Measurements from ENCODE around the gene FLVCR2. TPM values are rescaled to one million over a fixed set of nuclear protein-coding genes. Genes with fewer than 3 reads are reported as not detected.

Gene FLVCR2
- total RNA-seq, 2 experiments from 2014 or later, result 0.71 to 2.3 TPM

DNA sequence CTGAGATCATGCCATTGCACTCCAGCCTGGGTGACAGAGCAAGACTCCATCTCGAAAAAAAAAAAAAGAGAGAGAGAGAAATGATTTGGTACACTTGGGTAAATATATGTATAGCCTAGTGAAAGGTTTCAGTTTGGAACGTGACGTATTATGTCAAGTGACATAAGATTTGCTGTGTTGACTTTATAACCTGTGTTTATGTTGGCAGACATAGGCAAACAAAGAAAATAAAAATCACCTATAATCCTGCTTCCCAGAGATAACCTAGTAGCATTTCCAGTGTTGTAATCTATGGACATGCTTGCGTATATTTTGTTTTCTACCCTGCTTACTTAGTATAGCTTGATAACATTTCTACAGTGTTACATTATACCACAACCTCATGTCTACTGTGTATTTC, 65.6 kb downstream of the FLVCR2 start:
- TF ChIP-seq, protein P1, sequence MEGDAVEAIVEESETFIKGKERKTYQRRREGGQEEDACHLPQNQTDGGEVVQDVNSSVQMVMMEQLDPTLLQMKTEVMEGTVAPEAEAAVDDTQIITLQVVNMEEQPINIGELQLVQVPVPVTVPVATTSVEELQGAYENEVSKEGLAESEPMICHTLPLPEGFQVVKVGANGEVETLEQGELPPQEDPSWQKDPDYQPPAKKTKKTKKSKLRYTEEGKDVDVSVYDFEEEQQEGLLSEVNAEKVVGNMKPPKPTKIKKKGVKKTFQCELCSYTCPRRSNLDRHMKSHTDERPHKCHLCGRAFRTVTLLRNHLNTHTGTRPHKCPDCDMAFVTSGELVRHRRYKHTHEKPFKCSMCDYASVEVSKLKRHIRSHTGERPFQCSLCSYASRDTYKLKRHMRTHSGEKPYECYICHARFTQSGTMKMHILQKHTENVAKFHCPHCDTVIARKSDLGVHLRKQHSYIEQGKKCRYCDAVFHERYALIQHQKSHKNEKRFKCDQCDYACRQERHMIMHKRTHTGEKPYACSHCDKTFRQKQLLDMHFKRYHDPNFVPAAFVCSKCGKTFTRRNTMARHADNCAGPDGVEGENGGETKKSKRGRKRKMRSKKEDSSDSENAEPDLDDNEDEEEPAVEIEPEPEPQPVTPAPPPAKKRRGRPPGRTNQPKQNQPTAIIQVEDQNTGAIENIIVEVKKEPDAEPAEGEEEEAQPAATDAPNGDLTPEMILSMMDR (IDR thresholded peaks at IDR 0.05), result no peak
- no peak for ATAC-seq (ENCODE audit: poor library complexity)
- no peak overlapping the region for H3K4me3 Mint-ChIP-seq
- H3K4me3 ChIP-seq (ENCODE audit: low read length), result no peak overlapping the region
- no peaks in the 10 kb centered on the region for H3K27me3 ChIP-seq (ENCODE audit: control insufficient read depth in 1 of 2, insufficient read depth in 2 of 2, low read length in 2 of 2)
- H3K27ac ChIP-seq (ENCODE audit: low read depth in 1 of 2, low read length in 2 of 2), result no peak overlapping the region
- intact Hi-C loops (cut with DNase I, micrococcal nuclease), result no loop called here
- no peaks in the 10 kb centered on the region for H3K4me1 Mint-ChIP-seq (ENCODE audit: low read depth)
- peaks cover 16% of the 10 kb centered on the region for H3K36me3 ChIP-seq (ENCODE audit: insufficient read depth, low read length)
- H3K9me3 Mint-ChIP-seq, result no peaks in the 10 kb centered on the region
- CTCF ChIA-PET, result interaction anchor here (0.7 kb wide), 1 partner anchor 463 kb away, joined by 3 read pairs; no protein-coding TSS in a partner anchor
- no peaks in the 10 kb centered on the region for H3K27me3 Mint-ChIP-seq
- no peak for DNase-seq
- H3K27ac Mint-ChIP-seq, result no peak overlapping the region
- POLR2A ChIA-PET, result no interaction called here
- no peaks in the 10 kb centered on the region for H3K4me1 ChIP-seq (ENCODE audit: insufficient read depth, low read length)
- H3K36me3 Mint-ChIP-seq (ENCODE audit: low read depth), result peaks cover 42% of the 10 kb centered on the region
- H3K9me3 ChIP-seq (ENCODE audit: control insufficient read depth in 1 of 2, insufficient read depth in 1 of 2, low read length in 2 of 2), result no peaks in the 10 kb centered on the region

DNA sequence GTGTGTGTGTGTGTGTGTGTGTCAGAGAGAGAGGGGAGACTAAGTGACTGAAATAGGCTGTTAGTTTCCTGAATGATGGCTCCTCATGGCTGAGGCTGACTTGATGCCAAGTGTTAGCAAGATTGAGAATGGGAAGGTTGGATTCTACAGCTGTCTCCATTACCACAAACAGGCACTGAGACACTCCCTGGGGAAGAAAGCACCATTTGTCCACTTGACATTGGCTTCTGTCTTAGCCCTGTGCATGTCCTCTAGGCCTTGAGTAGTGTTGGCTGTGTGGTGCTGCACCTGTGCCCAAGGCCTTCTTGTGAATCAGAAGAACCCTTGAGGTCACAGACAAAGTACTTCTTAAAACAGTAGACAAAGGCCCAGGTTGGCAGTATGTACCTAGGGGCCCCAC, 66.6 kb downstream of the FLVCR2 start:
- CTCF ChIA-PET, result no interaction called here
- H3K4me1 Mint-ChIP-seq (ENCODE audit: low read depth), result no peaks in the 10 kb centered on the region
- no peak for DNase-seq
- no peaks in the 10 kb centered on the region for H3K9me3 ChIP-seq (ENCODE audit: control insufficient read depth in 1 of 2, insufficient read depth in 1 of 2, low read length in 2 of 2)
- TF ChIP-seq, protein P1 (IDR thresholded peaks at IDR 0.05), result no peak
- H3K36me3 Mint-ChIP-seq (ENCODE audit: low read depth), result peaks cover 53% of the 10 kb centered on the region
- no peak overlapping the region for H3K27ac Mint-ChIP-seq
- H3K27ac ChIP-seq (ENCODE audit: low read depth in 1 of 2, low read length in 2 of 2), result no peak overlapping the region
- H3K27me3 Mint-ChIP-seq, result no peaks in the 10 kb centered on the region
- POLR2A ChIA-PET, result no interaction called here
- no peak for ATAC-seq (ENCODE audit: poor library complexity)
- no peaks in the 10 kb centered on the region for H3K4me1 ChIP-seq (ENCODE audit: insufficient read depth, low read length)
- H3K4me3 Mint-ChIP-seq, result no peak overlapping the region
- H3K9me3 Mint-ChIP-seq, result no peaks in the 10 kb centered on the region
- H3K36me3 ChIP-seq (ENCODE audit: insufficient read depth, low read length), result peaks cover 26% of the 10 kb centered on the region
- no peak overlapping the region for H3K4me3 ChIP-seq (ENCODE audit: low read length)
- no peaks in the 10 kb centered on the region for H3K27me3 ChIP-seq (ENCODE audit: control insufficient read depth in 1 of 2, insufficient read depth in 2 of 2, low read length in 2 of 2)
- intact Hi-C loops (cut with DNase I, micrococcal nuclease), result no loop called here

DNA sequence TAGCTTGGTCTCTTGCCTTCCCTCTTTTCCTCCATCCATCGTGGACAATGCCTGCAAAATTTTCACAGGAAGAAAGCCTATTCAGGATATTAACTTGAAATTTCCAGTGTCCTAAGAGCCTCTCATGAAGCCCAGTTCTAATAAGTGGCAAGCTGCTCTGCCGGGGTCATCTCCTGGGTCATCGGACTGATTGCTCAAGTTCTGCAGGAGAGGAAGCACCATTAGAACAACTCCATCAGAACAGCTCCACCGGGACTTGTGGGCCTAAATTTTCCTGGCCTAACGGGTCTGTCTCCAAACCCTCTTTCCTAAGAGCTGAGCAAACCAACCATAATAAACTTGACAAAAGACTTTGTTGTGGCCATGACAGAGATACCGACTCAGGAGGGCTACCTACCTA, 68.3 kb downstream of the FLVCR2 start:
- H3K36me3 Mint-ChIP-seq (ENCODE audit: low read depth), result peaks cover 59% of the 10 kb centered on the region

More for the DNA sequence above, 68.3 kb downstream of the FLVCR2 start:
- Mint-ChIP-seq H3K4me1 (ENCODE audit: low read depth) (no peaks in the 10 kb centered on the region), H3K27ac (no peak overlapping the region), H3K4me3 (no peak overlapping the region), H3K27me3 (no peaks in the 10 kb centered on the region), H3K9me3 (no peaks in the 10 kb centered on the region)
- Histone ChIP-seq H3K36me3 (ENCODE audit: insufficient read depth, low read length) (peaks cover 40% of the 10 kb centered on the region), H3K4me3 (ENCODE audit: low read length) (no peak overlapping the region), H3K9me3 (ENCODE audit: control insufficient read depth in 1 of 2, insufficient read depth in 1 of 2, low read length in 2 of 2) (no peaks in the 10 kb centered on the region), H3K27ac (ENCODE audit: low read depth in 1 of 2, low read length in 2 of 2) (no peak overlapping the region), H3K4me1 (ENCODE audit: insufficient read depth, low read length) (no peaks in the 10 kb centered on the region), H3K27me3 (ENCODE audit: control insufficient read depth in 1 of 2, insufficient read depth in 2 of 2, low read length in 2 of 2) (no peaks in the 10 kb centered on the region)
- ChIA-PET CTCF (no interaction called here), POLR2A (no interaction called here)
- ATAC-seq (ENCODE audit: poor library complexity) (no peak), DNase-seq (no peak)
- TF ChIP-seq, protein P1 (IDR thresholded peaks at IDR 0.05), result no peak
- intact Hi-C loops (cut with DNase I, micrococcal nuclease), result no loop called here
